ENCODE data around the gene NF1.
"Not testable (repeated sequence)": the region's sequence is repeated elsewhere in the genome, so short reads cannot be mapped to it uniquely, and the experiment has no call there.

The NF1 gene

GRCh38 chr17:31099016-31099415 lies 4.2 kb downstream of the NF1 start:
- no peak for DNase-seq (ENCODE audit: low read depth)
- no peak overlapping the region for H3K4me3 ChIP-seq (ENCODE audit: low read depth, low read length)
- TF ChIP-seq, protein P1, sequence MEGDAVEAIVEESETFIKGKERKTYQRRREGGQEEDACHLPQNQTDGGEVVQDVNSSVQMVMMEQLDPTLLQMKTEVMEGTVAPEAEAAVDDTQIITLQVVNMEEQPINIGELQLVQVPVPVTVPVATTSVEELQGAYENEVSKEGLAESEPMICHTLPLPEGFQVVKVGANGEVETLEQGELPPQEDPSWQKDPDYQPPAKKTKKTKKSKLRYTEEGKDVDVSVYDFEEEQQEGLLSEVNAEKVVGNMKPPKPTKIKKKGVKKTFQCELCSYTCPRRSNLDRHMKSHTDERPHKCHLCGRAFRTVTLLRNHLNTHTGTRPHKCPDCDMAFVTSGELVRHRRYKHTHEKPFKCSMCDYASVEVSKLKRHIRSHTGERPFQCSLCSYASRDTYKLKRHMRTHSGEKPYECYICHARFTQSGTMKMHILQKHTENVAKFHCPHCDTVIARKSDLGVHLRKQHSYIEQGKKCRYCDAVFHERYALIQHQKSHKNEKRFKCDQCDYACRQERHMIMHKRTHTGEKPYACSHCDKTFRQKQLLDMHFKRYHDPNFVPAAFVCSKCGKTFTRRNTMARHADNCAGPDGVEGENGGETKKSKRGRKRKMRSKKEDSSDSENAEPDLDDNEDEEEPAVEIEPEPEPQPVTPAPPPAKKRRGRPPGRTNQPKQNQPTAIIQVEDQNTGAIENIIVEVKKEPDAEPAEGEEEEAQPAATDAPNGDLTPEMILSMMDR (IDR thresholded peaks at IDR 0.05; ENCODE audit: control insufficient read depth, extremely low read depth, insufficient read depth): no peak

DNA sequence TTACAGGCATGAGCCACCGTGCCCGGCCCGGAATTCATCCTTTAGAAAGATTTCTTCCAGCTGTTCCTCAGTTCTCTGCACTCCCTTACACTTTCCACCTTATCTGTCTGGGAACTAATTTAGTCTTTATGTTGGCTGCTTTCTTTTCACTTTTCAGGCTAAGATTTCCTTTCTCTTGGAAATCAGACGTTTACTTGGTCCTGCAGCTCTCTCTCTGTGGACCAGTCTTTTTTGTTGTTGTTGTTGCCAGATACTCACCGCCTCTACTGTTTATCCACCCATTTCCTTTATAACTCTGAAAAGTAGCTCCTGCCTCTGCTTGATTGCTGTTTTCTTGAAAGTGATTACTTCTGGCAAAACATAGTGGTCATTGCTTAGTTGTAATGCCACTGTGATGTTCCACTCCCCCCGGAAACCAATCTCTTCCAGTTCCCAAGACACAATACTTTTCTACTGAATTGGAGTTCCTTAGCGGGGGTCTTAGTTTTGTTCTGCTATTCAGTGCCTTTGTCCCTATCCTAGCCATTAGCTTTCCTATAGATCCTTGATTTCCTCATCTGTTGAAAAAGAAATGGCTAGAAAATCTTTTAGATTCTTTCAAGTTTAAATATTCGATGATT lies 6.2 kb downstream of the NF1 start:
- TF ChIP-seq, protein P1 (IDR thresholded peaks at IDR 0.05; ENCODE audit: control insufficient read depth, extremely low read depth, insufficient read depth): no peak
- no peak overlapping the region for H3K4me3 ChIP-seq (ENCODE audit: low read depth, low read length)
- DNase-seq (ENCODE audit: low read depth): no peak

- TF ChIP-seq, protein P1 (IDR thresholded peaks at IDR 0.05; ENCODE audit: control insufficient read depth, extremely low read depth, insufficient read depth): no peak
- H3K4me3 ChIP-seq (ENCODE audit: low read depth, low read length): no peak overlapping the region
- no peak for DNase-seq (ENCODE audit: low read depth)
These were observed 7.2 kb downstream of the NF1 start for GRCh38 chr17:31101943-31102342.

DNA sequence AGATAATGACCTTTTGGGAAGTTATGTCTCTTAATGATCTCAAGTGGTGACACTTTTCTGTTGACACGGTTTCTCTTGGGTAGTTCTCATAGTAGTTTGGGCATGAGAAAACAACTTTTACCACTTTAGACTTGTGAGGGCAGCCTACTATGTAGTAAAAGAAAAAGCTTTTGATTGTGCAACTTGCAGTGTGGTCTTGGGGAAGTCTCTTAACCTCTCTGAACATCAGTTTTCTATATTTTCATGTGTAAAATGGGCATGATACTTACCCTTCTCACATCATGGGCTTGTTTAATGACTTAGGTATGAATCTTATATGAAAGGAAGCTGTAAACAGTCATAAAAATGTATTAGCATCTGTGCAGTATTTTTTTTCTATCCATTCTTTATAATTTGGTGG lies 11.2 kb downstream of the NF1 start:
- no peak for DNase-seq (ENCODE audit: low read depth)

DNA sequence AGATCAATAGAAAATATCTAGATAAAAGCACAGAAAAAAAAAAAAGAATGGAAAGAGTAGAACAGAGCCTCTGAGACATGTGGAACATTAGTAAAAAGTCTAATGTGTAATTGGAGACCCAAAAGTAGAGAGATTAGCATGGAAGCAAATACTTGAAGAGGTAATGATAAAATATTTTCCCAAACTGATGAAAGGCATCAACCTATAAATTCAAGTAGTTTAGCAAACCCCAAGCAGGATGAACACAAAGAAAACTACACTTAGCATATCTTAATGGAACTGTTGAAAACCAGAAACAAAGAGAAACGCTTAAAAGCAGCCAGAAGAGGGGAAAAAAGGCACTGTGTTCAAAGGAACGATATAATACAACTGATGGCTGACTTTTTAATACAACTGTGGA lies 16.4 kb downstream of the NF1 start:
- no peak for DNase-seq (ENCODE audit: low read depth)
- TF ChIP-seq, protein P1 (IDR thresholded peaks at IDR 0.05; ENCODE audit: control insufficient read depth, extremely low read depth, insufficient read depth): no peak
- no peak overlapping the region for H3K4me3 ChIP-seq (ENCODE audit: low read depth, low read length)

More for the DNA sequence above, 11.2 kb downstream of the NF1 start:
- TF ChIP-seq, protein P1 (IDR thresholded peaks at IDR 0.05; ENCODE audit: control insufficient read depth, extremely low read depth, insufficient read depth): no peak
- H3K4me3 ChIP-seq (ENCODE audit: low read depth, low read length): no peak overlapping the region

GRCh38 chr17:31112001-31112661 lies 17.4 kb downstream of the NF1 start:
- no peak for DNase-seq (ENCODE audit: low read depth)
- TF ChIP-seq, protein P1 (IDR thresholded peaks at IDR 0.05; ENCODE audit: control insufficient read depth, extremely low read depth, insufficient read depth): no peak
- no peak overlapping the region for H3K4me3 ChIP-seq (ENCODE audit: low read depth, low read length)

DNA sequence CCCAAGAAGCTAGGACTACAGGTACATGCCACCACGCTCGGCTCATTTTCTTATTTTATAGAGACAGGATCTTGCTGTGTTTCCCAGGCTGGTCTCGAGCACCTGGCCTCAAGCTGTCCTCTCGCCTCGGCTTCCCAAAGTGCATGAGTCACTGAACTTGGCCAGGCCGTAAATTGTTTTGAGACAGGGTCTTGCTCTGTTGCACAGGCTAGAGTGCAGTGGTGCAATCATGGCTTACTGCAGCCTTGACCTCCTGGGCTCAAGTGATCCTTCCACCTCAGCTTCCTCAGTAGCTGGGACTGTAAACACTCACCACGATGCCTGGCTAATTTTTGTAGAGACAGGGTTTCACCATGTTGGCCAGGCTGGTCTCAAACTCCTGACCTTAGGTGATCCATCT lies 18.6 kb downstream of the NF1 start:
- DNase-seq (ENCODE audit: low read depth); H3K4me3 ChIP-seq (ENCODE audit: low read depth, low read length): not testable (repeated sequence)

All from LNCaP clone FGC (cell line).